ENCODE measurements around the gene MGAT4A. TPM values are rescaled to one million over a fixed set of nuclear protein-coding genes. Genes with fewer than 3 reads are reported as not detected.

Gene MGAT4A
- polyA plus RNA-seq, 4 donors: 28.9 to 50.4 (median 37.1) TPM

- FAIRE-seq: no peak
- Histone ChIP-seq H3K4me3 (ENCODE audit: low read depth in 1 of 3, low read length in 3 of 3) (peak overlapping the region in 1 of 3 donors; percentile 9), H3K9me3 (ENCODE audit: control insufficient read depth in 2 of 2, insufficient read depth in 1 of 2, low read depth in 1 of 2, low read length in 1 of 2) (no peaks in the 10 kb centered on the region), H3K36me3 (ENCODE audit: control insufficient read depth in 3 of 3, insufficient read depth in 2 of 3, low read depth in 1 of 3, low read length in 3 of 3) (peaks cover 0 to 9% (median 2%) of the 10 kb centered on the region in 3 donors), H3K27me3 (ENCODE audit: control insufficient read depth in 3 of 3, insufficient read depth in 3 of 3, low read length in 3 of 3) (no peaks in the 10 kb centered on the region), H3K4me1 (ENCODE audit: control insufficient read depth in 3 of 3, insufficient read depth in 2 of 3, low read depth in 1 of 3, low read length in 2 of 3) (peaks cover 4 to 20% (median 7%) of the 10 kb centered on the region in 3 donors), H3K27ac (ENCODE audit: low read depth in 1 of 3, low read length in 2 of 3) (peak overlapping the region in 1 of 3 donors; percentile 43)
- peak in 1 of 2 donors; percentile 59 for DNase-seq
- 19 to 53% (median 34%) methylated on average over 8 of the region's 8 CpGs for WGBS, 3 donors
These were observed 4.7 kb downstream of the MGAT4A start for GRCh38 chr2:98726205-98726604.

- peak in 1 of 2 donors; percentile 73 for DNase-seq
- H3K4me3 ChIP-seq (ENCODE audit: low read depth in 1 of 3, low read length in 3 of 3): no peak overlapping the region
- no peaks in the 10 kb centered on the region for H3K27me3 ChIP-seq (ENCODE audit: control insufficient read depth in 3 of 3, insufficient read depth in 3 of 3, low read length in 3 of 3)
- peaks cover 0 to 2% (median 0%) of the 10 kb centered on the region in 3 donors for H3K4me1 ChIP-seq (ENCODE audit: control insufficient read depth in 3 of 3, insufficient read depth in 2 of 3, low read depth in 1 of 3, low read length in 2 of 3)
- WGBS, 3 donors: 69 to 92% (median 71%) methylated on average over 4 of the region's 4 CpGs
- peaks cover 0 to 20% (median 9%) of the 10 kb centered on the region in 3 donors for H3K36me3 ChIP-seq (ENCODE audit: control insufficient read depth in 3 of 3, insufficient read depth in 2 of 3, low read depth in 1 of 3, low read length in 3 of 3)
- peaks cover 0 to 10% of the 10 kb centered on the region in 2 donors for H3K9me3 ChIP-seq (ENCODE audit: control insufficient read depth in 2 of 2, insufficient read depth in 1 of 2, low read depth in 1 of 2, low read length in 1 of 2)
- no peak overlapping the region for H3K27ac ChIP-seq (ENCODE audit: low read depth in 1 of 3, low read length in 2 of 3)
- no peak for FAIRE-seq
These were observed 10.6 kb downstream of the MGAT4A start for GRCh38 chr2:98720286-98720685.

GRCh38 chr2:98717621-98718020, 13.3 kb downstream of the MGAT4A start:
- Histone ChIP-seq H3K4me1 (ENCODE audit: control insufficient read depth in 3 of 3, insufficient read depth in 2 of 3, low read depth in 1 of 3, low read length in 2 of 3) (peaks cover 0 to 4% (median 0%) of the 10 kb centered on the region in 3 donors), H3K27ac (ENCODE audit: low read depth in 1 of 3, low read length in 2 of 3) (no peak overlapping the region), H3K4me3 (ENCODE audit: low read depth in 1 of 3, low read length in 3 of 3) (no peak overlapping the region), H3K27me3 (ENCODE audit: control insufficient read depth in 3 of 3, insufficient read depth in 3 of 3, low read length in 3 of 3) (no peaks in the 10 kb centered on the region), H3K9me3 (ENCODE audit: control insufficient read depth in 2 of 2, insufficient read depth in 1 of 2, low read depth in 1 of 2, low read length in 1 of 2) (peaks cover 0 to 10% of the 10 kb centered on the region in 2 donors), H3K36me3 (ENCODE audit: control insufficient read depth in 3 of 3, insufficient read depth in 2 of 3, low read depth in 1 of 3, low read length in 3 of 3) (peaks cover 0 to 12% (median 7%) of the 10 kb centered on the region in 3 donors)
- FAIRE-seq: no peak
- DNase-seq: no peak
- WGBS, 3 donors: 75 to 89% (median 84%) methylated on average over 6 of the region's 6 CpGs

GRCh38 chr2:98716786-98717185, 14.1 kb downstream of the MGAT4A start:
- H3K36me3 ChIP-seq (ENCODE audit: control insufficient read depth in 3 of 3, insufficient read depth in 2 of 3, low read depth in 1 of 3, low read length in 3 of 3): peaks cover 0 to 11% (median 7%) of the 10 kb centered on the region in 3 donors
- 72 to 95% (median 88%) methylated on average over 5 of the region's 5 CpGs for WGBS, 3 donors
- no peak for DNase-seq
- H3K4me1 ChIP-seq (ENCODE audit: control insufficient read depth in 3 of 3, insufficient read depth in 2 of 3, low read depth in 1 of 3, low read length in 2 of 3): peaks cover 0 to 7% (median 0%) of the 10 kb centered on the region in 3 donors
- no peaks in the 10 kb centered on the region for H3K27me3 ChIP-seq (ENCODE audit: control insufficient read depth in 3 of 3, insufficient read depth in 3 of 3, low read length in 3 of 3)
- no peak overlapping the region for H3K4me3 ChIP-seq (ENCODE audit: low read depth in 1 of 3, low read length in 3 of 3)
- no peak for FAIRE-seq
- peaks cover 0 to 10% of the 10 kb centered on the region in 2 donors for H3K9me3 ChIP-seq (ENCODE audit: control insufficient read depth in 2 of 2, insufficient read depth in 1 of 2, low read depth in 1 of 2, low read length in 1 of 2)
- no peak overlapping the region for H3K27ac ChIP-seq (ENCODE audit: low read depth in 1 of 3, low read length in 2 of 3)

- peaks cover 0 to 7% (median 2%) of the 10 kb centered on the region in 3 donors for H3K4me1 ChIP-seq (ENCODE audit: control insufficient read depth in 3 of 3, insufficient read depth in 2 of 3, low read depth in 1 of 3, low read length in 2 of 3)
- peaks cover 0 to 14% (median 7%) of the 10 kb centered on the region in 3 donors for H3K36me3 ChIP-seq (ENCODE audit: control insufficient read depth in 3 of 3, insufficient read depth in 2 of 3, low read depth in 1 of 3, low read length in 3 of 3)
- FAIRE-seq: no peak
- no peaks in the 10 kb centered on the region for H3K27me3 ChIP-seq (ENCODE audit: control insufficient read depth in 3 of 3, insufficient read depth in 3 of 3, low read length in 3 of 3)
- peak overlapping the region in 1 of 3 donors; percentile 8 for H3K27ac ChIP-seq (ENCODE audit: low read depth in 1 of 3, low read length in 2 of 3)
- DNase-seq: no peak
- no peak overlapping the region for H3K4me3 ChIP-seq (ENCODE audit: low read depth in 1 of 3, low read length in 3 of 3)
- 76 to 84% (median 77%) methylated on average over 9 of the region's 9 CpGs for WGBS, 3 donors
- H3K9me3 ChIP-seq (ENCODE audit: control insufficient read depth in 2 of 2, insufficient read depth in 1 of 2, low read depth in 1 of 2, low read length in 1 of 2): peaks cover 0 to 10% of the 10 kb centered on the region in 2 donors
These were observed 15.0 kb downstream of the MGAT4A start for GRCh38 chr2:98715812-98716451.

- no peak for DNase-seq
- Histone ChIP-seq H3K4me1 (ENCODE audit: control insufficient read depth in 3 of 3, insufficient read depth in 2 of 3, low read depth in 1 of 3, low read length in 2 of 3) (peaks cover 0 to 12% (median 7%) of the 10 kb centered on the region in 3 donors), H3K36me3 (ENCODE audit: control insufficient read depth in 3 of 3, insufficient read depth in 2 of 3, low read depth in 1 of 3, low read length in 3 of 3) (peaks cover 0 to 4% (median 2%) of the 10 kb centered on the region in 3 donors), H3K9me3 (ENCODE audit: control insufficient read depth in 2 of 2, insufficient read depth in 1 of 2, low read depth in 1 of 2, low read length in 1 of 2) (no peaks in the 10 kb centered on the region), H3K27me3 (ENCODE audit: control insufficient read depth in 3 of 3, insufficient read depth in 3 of 3, low read length in 3 of 3) (no peaks in the 10 kb centered on the region), H3K27ac (ENCODE audit: low read depth in 1 of 3, low read length in 2 of 3) (no peak overlapping the region), H3K4me3 (ENCODE audit: low read depth in 1 of 3, low read length in 3 of 3) (no peak overlapping the region)
- FAIRE-seq: no peak
- WGBS, 3 donors: 51 to 55% (median 52%) methylated on average over 4 of the region's 4 CpGs
These were observed 17.5 kb downstream of the MGAT4A start for GRCh38 chr2:98713332-98714015.

- no peak for FAIRE-seq
These were observed 18.8 kb downstream of the MGAT4A start for GRCh38 chr2:98712145-98712544.

GRCh38 chr2:98711506-98711905, 19.4 kb downstream of the MGAT4A start:
- peaks cover 0 to 17% (median 14%) of the 10 kb centered on the region in 3 donors for H3K4me1 ChIP-seq (ENCODE audit: control insufficient read depth in 3 of 3, insufficient read depth in 2 of 3, low read depth in 1 of 3, low read length in 2 of 3)
- DNase-seq: no peak
- no peak for FAIRE-seq
- no peak overlapping the region for H3K4me3 ChIP-seq (ENCODE audit: low read depth in 1 of 3, low read length in 3 of 3)
- H3K27me3 ChIP-seq (ENCODE audit: control insufficient read depth in 3 of 3, insufficient read depth in 3 of 3, low read length in 3 of 3): no peaks in the 10 kb centered on the region
- H3K36me3 ChIP-seq (ENCODE audit: control insufficient read depth in 3 of 3, insufficient read depth in 2 of 3, low read depth in 1 of 3, low read length in 3 of 3): peaks cover 0 to 3% (median 1%) of the 10 kb centered on the region in 3 donors
- 69 to 81% (median 74%) methylated on average over 3 of the region's 3 CpGs for WGBS, 3 donors
- no peak overlapping the region for H3K27ac ChIP-seq (ENCODE audit: low read depth in 1 of 3, low read length in 2 of 3)
- H3K9me3 ChIP-seq (ENCODE audit: control insufficient read depth in 2 of 2, insufficient read depth in 1 of 2, low read depth in 1 of 2, low read length in 1 of 2): no peaks in the 10 kb centered on the region

More at GRCh38 chr2:98712145-98712544, 18.8 kb downstream of the MGAT4A start:
- Histone ChIP-seq H3K27ac (ENCODE audit: low read depth in 1 of 3, low read length in 2 of 3) (no peak overlapping the region), H3K4me1 (ENCODE audit: control insufficient read depth in 3 of 3, insufficient read depth in 2 of 3, low read depth in 1 of 3, low read length in 2 of 3) (peaks cover 0 to 17% (median 14%) of the 10 kb centered on the region in 3 donors), H3K9me3 (ENCODE audit: control insufficient read depth in 2 of 2, insufficient read depth in 1 of 2, low read depth in 1 of 2, low read length in 1 of 2) (no peaks in the 10 kb centered on the region), H3K4me3 (ENCODE audit: low read depth in 1 of 3, low read length in 3 of 3) (no peak overlapping the region), H3K27me3 (ENCODE audit: control insufficient read depth in 3 of 3, insufficient read depth in 3 of 3, low read length in 3 of 3) (no peaks in the 10 kb centered on the region), H3K36me3 (ENCODE audit: control insufficient read depth in 3 of 3, insufficient read depth in 2 of 3, low read depth in 1 of 3, low read length in 3 of 3) (peaks cover 0 to 3% (median 2%) of the 10 kb centered on the region in 3 donors)
- DNase-seq: no peak
- 94 to 98% (median 94%) methylated on average over 3 of the region's 3 CpGs for WGBS, 3 donors
